Measurements from ENCODE around the gene LAMB4. TPM values are rescaled to one million over a fixed set of nuclear protein-coding genes. Genes with fewer than 3 reads are reported as not detected.

The LAMB4 gene
- total and polyA plus RNA-seq, 2 of the 8 experiments (the other 6 are each of a cell fraction or from before 2014, with no cell fraction given) = not detected

DNA sequence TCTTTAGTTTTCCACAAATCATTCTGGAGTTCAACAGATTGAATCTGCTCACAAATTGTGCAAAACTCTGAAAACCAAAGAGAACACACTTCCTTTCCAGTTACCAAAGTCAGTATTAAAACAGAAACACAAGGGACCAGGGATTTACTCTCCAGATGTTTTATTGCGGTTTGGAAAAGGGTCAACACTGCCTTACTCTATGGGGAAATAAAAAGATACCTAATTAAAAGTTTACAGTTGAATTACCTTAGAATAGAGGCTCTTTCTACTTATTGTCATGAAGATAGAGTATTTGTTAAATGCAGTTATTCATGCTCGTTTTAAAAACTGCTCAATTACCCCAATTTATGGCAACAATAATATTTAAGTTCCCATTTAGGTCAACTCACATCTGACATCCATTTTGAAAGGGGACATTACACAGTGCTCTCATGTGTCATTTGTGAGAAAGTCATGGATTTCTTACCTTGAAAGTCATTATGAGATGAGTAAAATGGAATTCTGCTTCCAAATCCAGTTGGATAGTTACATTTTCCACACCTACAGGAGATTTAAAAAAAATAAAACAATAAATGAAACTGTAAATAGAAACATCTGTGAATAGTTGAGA is 135.6 kb downstream of the LAMB4 start (continued):
- TF ChIP-seq JUND (IDR thresholded peaks at IDR 0.05; ENCODE audit: low read length) (no peak), KDM4A (IDR thresholded peaks at IDR 0.05; ENCODE audit: low read depth, low read length, severe bottlenecking) (no peak), EZH2 (IDR thresholded peaks at IDR 0.05; ENCODE audit: low read depth, low read length, severe bottlenecking) (no peak), POLR2A (IDR thresholded peaks at IDR 0.05; ENCODE audit: control extremely low read depth in 1 of 2, low read depth in 2 of 2, low read length in 2 of 2) (no peak), CTBP2 (IDR thresholded peaks at IDR 0.05; ENCODE audit: borderline replicate concordance, insufficient read depth, insufficient read length, low read length) (no peak)
- TF ChIP-seq, protein P1, sequence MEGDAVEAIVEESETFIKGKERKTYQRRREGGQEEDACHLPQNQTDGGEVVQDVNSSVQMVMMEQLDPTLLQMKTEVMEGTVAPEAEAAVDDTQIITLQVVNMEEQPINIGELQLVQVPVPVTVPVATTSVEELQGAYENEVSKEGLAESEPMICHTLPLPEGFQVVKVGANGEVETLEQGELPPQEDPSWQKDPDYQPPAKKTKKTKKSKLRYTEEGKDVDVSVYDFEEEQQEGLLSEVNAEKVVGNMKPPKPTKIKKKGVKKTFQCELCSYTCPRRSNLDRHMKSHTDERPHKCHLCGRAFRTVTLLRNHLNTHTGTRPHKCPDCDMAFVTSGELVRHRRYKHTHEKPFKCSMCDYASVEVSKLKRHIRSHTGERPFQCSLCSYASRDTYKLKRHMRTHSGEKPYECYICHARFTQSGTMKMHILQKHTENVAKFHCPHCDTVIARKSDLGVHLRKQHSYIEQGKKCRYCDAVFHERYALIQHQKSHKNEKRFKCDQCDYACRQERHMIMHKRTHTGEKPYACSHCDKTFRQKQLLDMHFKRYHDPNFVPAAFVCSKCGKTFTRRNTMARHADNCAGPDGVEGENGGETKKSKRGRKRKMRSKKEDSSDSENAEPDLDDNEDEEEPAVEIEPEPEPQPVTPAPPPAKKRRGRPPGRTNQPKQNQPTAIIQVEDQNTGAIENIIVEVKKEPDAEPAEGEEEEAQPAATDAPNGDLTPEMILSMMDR (IDR thresholded peaks at IDR 0.05; ENCODE audit: control extremely low read depth in 1 of 3, insufficient read depth in 1 of 3, low read depth in 1 of 3, low read length in 3 of 3) = no peak

Data from H1 (cell line).